Fibroblast of pulmonary artery (primary cell): ENCODE results near the gene PIP5K1B.

Experiments used
- DNase-seq: peaks from one replicate; pipeline ENCODE4 v3.0.0-alpha.2; 2010; ENCODE audit warnings: low read depth
- H3K4me3 ChIP-seq: replicated peaks from 2 replicates; pipeline ENCODE4 v1.5.1; 2011; ENCODE audit warnings: low read depth, mild to moderate bottlenecking, control low read depth, low read length, moderate library complexity
- CTCF ChIP-seq: IDR thresholded peaks from 2 replicates; pipeline ENCODE4 v1.5.1; 2011; ENCODE audit warnings: mild to moderate bottlenecking, control low read depth, low read length, inconsistent platforms; ENCODE audit errors: missing control alignments

The PIP5K1B gene

DNA sequence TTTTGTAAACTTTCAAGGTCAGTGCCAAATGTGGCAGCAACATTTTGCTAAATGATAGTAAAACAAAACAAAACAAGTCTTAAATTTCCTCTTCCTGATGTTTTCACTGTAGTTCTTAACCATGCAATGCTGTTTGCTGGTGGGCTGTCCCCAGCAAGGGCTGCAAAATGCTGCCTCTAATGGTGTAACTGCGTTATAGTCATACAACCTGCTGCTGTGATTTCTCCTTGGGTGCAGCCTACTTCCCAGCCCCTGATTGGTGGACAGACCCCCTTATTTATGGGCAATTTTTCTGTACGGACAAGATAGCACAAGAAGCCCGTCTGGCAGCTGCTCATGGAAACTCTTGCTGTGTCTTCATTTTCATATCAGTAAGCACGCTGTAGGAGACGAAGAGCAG is 26.6 kb upstream of the PIP5K1B start:
- no peak overlapping the region for H3K4me3 ChIP-seq
- DNase-seq, result peak; percentile 5
- TF ChIP-seq CTCF, result peak; percentile 10

GRCh38 chr9:68683433-68683832 is 21.6 kb upstream of the PIP5K1B start:
- H3K4me3 ChIP-seq, result no peak overlapping the region
- TF ChIP-seq CTCF, result no peak

DNA sequence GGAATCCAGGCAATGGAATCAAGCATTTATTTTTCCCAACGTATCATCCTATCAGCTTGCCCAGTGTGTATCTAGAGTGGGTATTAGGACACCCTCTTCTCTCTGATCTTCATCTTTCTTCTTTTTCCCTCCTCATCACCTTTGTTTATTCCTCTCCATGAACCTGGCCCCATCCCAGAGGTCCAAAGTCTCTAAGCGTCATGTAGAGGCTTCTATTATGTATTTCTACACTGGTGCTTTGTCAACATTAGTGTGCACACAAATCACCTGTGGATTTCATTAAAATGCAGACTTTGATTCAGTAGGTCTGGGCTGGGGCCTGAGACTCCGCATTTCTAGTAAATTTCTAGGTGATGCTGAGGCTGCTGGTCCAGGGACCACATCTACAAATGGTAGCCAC is 19.8 kb upstream of the PIP5K1B start:
- TF ChIP-seq CTCF, result no peak
- DNase-seq, result no peak
- no peak overlapping the region for H3K4me3 ChIP-seq

More at GRCh38 chr9:68683433-68683832, 21.6 kb upstream of the PIP5K1B start:
- no peak for DNase-seq

DNA sequence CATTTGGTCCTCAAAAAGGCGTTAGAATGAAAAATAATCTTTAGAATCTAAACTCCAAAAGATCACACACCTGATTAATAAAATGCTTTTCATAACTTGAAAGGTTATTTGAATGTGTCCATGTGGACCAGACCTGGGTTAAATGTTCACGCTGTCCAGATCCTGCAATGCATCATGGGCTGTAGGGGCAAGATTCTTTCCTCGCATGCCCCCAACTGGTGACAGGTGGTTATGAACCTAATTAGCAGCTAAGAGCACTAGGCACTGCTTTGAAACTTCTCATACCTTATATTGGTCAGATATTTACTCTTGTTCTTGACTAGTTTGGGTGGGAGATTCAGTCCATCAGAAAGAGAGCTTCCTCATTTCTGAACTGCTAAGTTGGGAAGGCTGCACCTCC is 19.3 kb upstream of the PIP5K1B start:
- TF ChIP-seq CTCF, result peak; percentile 7
- DNase-seq, result no peak
- H3K4me3 ChIP-seq, result no peak overlapping the region

DNA sequence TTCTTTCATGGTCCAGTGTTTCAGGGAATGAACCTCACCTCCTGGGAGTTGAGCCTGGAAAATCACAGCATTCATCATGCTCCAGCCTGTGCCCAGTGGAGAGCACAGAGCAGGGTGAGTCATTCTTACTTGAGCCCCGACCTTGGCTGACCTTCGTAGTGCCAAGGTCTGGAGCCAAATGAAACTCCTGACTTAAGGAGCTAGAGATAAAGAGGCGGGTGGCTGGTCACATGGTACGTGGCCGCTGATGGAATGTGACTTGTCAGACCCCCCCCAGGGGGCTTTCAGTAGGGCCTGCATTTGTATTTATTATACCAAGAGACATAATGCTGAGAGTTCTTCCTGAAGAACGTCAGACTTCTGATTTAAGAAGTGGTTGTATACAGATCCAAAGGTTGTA is 15.0 kb upstream of the PIP5K1B start:
- TF ChIP-seq CTCF, result no peak
- H3K4me3 ChIP-seq, result no peak overlapping the region
- peak; percentile 11 for DNase-seq

- TF ChIP-seq CTCF, result no peak
- DNase-seq, result no peak
- no peak overlapping the region for H3K4me3 ChIP-seq
These were observed 12.5 kb upstream of the PIP5K1B start for GRCh38 chr9:68692519-68692918.

DNA sequence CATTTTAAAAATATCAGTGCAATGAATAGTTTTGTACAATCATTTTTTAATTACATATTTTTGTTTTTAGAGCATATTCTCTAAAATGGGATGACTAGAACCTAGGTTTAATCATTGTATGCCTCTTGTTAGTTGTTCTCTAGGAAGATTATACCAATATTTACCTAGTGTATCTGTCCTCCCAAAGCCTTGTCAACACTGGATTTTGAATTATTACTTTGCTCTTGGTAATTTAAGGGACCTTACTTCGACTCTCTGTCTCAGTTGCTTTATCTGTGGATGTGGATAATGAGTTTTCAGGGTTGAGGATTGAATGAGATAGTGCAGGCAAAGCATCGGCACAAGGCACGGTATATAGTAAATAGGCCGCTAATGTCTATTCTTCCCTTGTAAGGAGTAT is 10.9 kb upstream of the PIP5K1B start:
- DNase-seq, result no peak
- TF ChIP-seq CTCF, result no peak
- no peak overlapping the region for H3K4me3 ChIP-seq
